ENCODE measurements around the gene PCDHB7.
"Not testable (repeated sequence)": the region's sequence is repeated elsewhere in the genome, so short reads cannot be mapped to it uniquely, and the experiment has no call there.

PCDHB7 gene

GRCh38 chr5:141199359-141200235, 27.2 kb downstream of the PCDHB7 start, which contains the start of gene PCDHB11:
Gene PCDHB11, plus strand, starts transcription at chr5:141199627. Its CDS starts 148 bp downstream, at chr5:141199775.
- H3K27ac ChIP-seq = no peak within 1 kb of the TSS
- H3K4me1 ChIP-seq = no peaks in the 10 kb centered on the region
- no peak within 1 kb of the TSS for H3K9ac ChIP-seq
- H4K20me1 ChIP-seq = no peaks in the 10 kb centered on the region
- H3K9me3 ChIP-seq (replicated peaks in 1 of 11) = peaks cover 67 to 84% (median 80%) of the 10 kb centered on the region in 11 experiments
- H3K4me2 ChIP-seq = no peak within 1 kb of the TSS
- no peak within 1 kb of the TSS for H3K4me3 ChIP-seq
- no peaks in the 10 kb centered on the region for H3K36me3 ChIP-seq
- no peak for TF ChIP-seq Cebpa-rat (IDR thresholded peaks at IDR 0.05)
- no peaks in the 10 kb centered on the region for H3K27me3 ChIP-seq

DNA sequence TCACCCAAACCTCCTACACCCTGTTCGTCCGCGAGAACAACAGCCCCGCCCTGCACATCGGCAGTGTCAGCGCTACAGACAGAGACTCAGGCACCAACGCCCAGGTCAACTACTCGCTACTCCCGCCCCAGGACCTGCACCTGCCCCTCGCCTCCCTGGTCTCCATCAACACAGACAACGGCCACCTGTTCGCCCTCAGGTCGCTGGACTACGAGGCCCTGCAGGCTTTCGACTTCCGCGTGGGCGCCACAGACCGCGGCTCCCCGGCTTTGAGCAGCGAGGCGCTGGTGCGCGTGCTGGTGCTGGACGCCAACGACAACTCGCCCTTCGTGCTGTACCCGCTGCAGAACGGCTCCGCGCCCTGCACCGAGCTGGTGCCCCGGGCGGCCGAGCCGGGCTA, 28.7 kb downstream of the PCDHB7 start:
- H3K27me3 ChIP-seq, H3K4me1 ChIP-seq, H4K20me1 ChIP-seq, H3K4me3 ChIP-seq, H3K27ac ChIP-seq, H3K36me3 ChIP-seq, H3K9ac ChIP-seq, H3K4me2 ChIP-seq: not testable (repeated sequence)
- H3K9me3 ChIP-seq (replicated peaks in 1 of 11) = peaks cover 61 to 78% (median 68%) of the 10 kb centered on the region in 11 experiments

GRCh38 chr5:141201646-141202045, 29.2 kb downstream of the PCDHB7 start:
- H3K36me3 ChIP-seq, H3K4me3 ChIP-seq, H4K20me1 ChIP-seq, H3K27me3 ChIP-seq, H3K4me2 ChIP-seq, H3K27ac ChIP-seq, H3K4me1 ChIP-seq, H3K9ac ChIP-seq: not testable (repeated sequence)
- H3K9me3 ChIP-seq (replicated peaks in 1 of 11) = peaks cover 56 to 73% (median 63%) of the 10 kb centered on the region in 11 experiments

DNA sequence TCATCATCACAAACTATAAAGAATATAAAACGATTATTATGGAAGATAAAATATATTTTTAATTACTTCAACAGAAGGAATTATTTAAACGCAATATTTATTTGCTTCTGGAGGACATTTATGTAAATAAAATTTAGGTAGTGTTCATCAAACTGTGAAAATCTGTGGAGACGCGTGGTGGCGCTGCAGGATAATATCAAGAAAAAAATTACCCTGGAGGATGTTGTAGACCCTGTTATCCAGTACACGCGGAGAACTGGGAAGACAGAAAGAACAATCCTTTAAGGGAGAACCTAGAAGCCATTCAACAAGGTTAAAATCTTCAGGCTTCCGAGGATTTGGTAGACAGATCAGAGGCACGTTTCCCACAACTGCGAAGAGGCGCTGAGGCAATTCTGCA, 36.0 kb downstream of the PCDHB7 start, which contains the start of gene PCDHB12:
Gene PCDHB12 (plus strand): TSS at position 242 of the 400 bp plus-strand sequence. CDS start 189 bp downstream, outside the sequence.
- no peak within 1 kb of the TSS for H3K27ac ChIP-seq
- no peak within 1 kb of the TSS for H3K4me3 ChIP-seq
- H3K9me3 ChIP-seq (replicated peaks in 1 of 11) = peaks cover 25 to 48% (median 28%) of the 10 kb centered on the region in 11 experiments
- no peaks in the 10 kb centered on the region for H4K20me1 ChIP-seq
- H3K36me3 ChIP-seq = no peaks in the 10 kb centered on the region
- no peak within 1 kb of the TSS for H3K9ac ChIP-seq
- TF ChIP-seq Cebpa-rat (IDR thresholded peaks at IDR 0.05) = no peak
- H3K4me1 ChIP-seq = no peaks in the 10 kb centered on the region
- H3K27me3 ChIP-seq = no peaks in the 10 kb centered on the region
- no peak within 1 kb of the TSS for H3K4me2 ChIP-seq

GRCh38 chr5:141210281-141210680, 37.8 kb downstream of the PCDHB7 start:
- peaks cover 34 to 53% (median 36%) of the 10 kb centered on the region in 11 experiments for H3K9me3 ChIP-seq (replicated peaks in 1 of 11)
- H3K9ac ChIP-seq, H3K27ac ChIP-seq, H3K4me3 ChIP-seq, H3K4me1 ChIP-seq, H4K20me1 ChIP-seq, H3K4me2 ChIP-seq, H3K27me3 ChIP-seq, H3K36me3 ChIP-seq: not testable (repeated sequence)

DNA sequence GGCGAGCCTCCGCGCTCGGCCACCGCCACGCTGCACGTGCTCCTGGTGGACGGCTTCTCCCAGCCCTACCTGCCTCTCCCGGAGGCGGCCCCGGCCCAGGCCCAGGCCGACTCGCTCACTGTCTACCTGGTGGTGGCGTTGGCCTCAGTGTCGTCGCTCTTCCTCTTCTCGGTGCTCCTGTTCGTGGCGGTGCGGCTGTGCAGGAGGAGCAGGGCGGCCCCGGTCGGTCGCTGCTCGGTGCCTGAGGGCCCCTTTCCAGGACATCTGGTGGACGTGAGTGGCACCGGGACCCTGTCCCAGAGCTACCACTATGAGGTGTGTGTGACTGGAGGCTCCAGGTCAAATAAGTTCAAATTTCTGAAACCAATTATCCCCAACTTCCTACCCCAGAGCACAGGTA, 38.4 kb downstream of the PCDHB7 start:
- not testable (repeated sequence) for H3K4me2 ChIP-seq, H3K27me3 ChIP-seq, H3K4me3 ChIP-seq, H3K9ac ChIP-seq, H3K4me1 ChIP-seq, H3K27ac ChIP-seq, H4K20me1 ChIP-seq, H3K36me3 ChIP-seq
- peaks cover 38 to 57% (median 40%) of the 10 kb centered on the region in 11 experiments for H3K9me3 ChIP-seq (replicated peaks in 1 of 11)

GRCh38 chr5:141213656-141214339, 41.4 kb downstream of the PCDHB7 start, which contains the start of gene PCDHB13:
Gene PCDHB13, plus strand, starts transcription at chr5:141213919. Its CDS starts 205 bp downstream, at chr5:141214124.
- peaks cover 58 to 82% (median 59%) of the 10 kb centered on the region in 11 experiments for H3K9me3 ChIP-seq (replicated peaks in 1 of 11)
- H3K27ac ChIP-seq, H3K4me1 ChIP-seq, H3K4me3 ChIP-seq, H3K27me3 ChIP-seq, H3K36me3 ChIP-seq, H3K9ac ChIP-seq, H4K20me1 ChIP-seq, H3K4me2 ChIP-seq: not testable (repeated sequence)

- H3K4me3 ChIP-seq, H3K4me2 ChIP-seq, H3K27me3 ChIP-seq, H3K27ac ChIP-seq, H4K20me1 ChIP-seq, H3K36me3 ChIP-seq, H3K9ac ChIP-seq, H3K4me1 ChIP-seq: not testable (repeated sequence)
- H3K9me3 ChIP-seq (replicated peaks in 1 of 11) = peaks cover 54 to 82% (median 59%) of the 10 kb centered on the region in 11 experiments
These were observed 42.1 kb downstream of the PCDHB7 start for GRCh38 chr5:141214583-141214982.

GRCh38 chr5:141215504-141215903, 43.1 kb downstream of the PCDHB7 start:
- H3K4me3 ChIP-seq, H3K4me2 ChIP-seq, H3K9ac ChIP-seq, H3K4me1 ChIP-seq, H3K27ac ChIP-seq, H3K27me3 ChIP-seq, H4K20me1 ChIP-seq, H3K36me3 ChIP-seq: not testable (repeated sequence)
- peaks cover 45 to 78% (median 52%) of the 10 kb centered on the region in 11 experiments for H3K9me3 ChIP-seq (replicated peaks in 1 of 11)

DNA sequence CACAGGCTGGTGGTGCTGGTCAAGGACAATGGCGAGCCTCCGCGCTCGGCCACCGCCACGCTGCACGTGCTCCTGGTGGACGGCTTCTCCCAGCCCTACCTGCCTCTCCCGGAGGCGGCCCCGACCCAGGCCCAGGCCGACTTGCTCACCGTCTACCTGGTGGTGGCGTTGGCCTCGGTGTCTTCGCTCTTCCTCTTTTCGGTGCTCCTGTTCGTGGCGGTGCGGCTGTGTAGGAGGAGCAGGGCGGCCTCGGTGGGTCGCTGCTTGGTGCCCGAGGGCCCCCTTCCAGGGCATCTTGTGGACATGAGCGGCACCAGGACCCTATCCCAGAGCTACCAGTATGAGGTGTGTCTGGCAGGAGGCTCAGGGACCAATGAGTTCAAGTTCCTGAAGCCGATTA, 43.6 kb downstream of the PCDHB7 start:
- H3K4me2 ChIP-seq, H3K36me3 ChIP-seq, H3K27me3 ChIP-seq, H3K27ac ChIP-seq, H3K9ac ChIP-seq, H4K20me1 ChIP-seq, H3K4me3 ChIP-seq, H3K4me1 ChIP-seq: not testable (repeated sequence)
- peaks cover 40 to 73% (median 49%) of the 10 kb centered on the region in 11 experiments for H3K9me3 ChIP-seq (replicated peaks in 1 of 11)
